ENCODE data around the gene TSC1. TPM values are rescaled to one million over a fixed set of nuclear protein-coding genes. Genes with fewer than 3 reads are reported as not detected.

Gene TSC1
- total RNA-seq, 1 experiment from 2014 or later, result 19.3 TPM

GRCh38 chr9:132857616-132858342 lies 86.6 kb downstream of the TSC1 start:
- H3K36me3 ChIP-seq (ENCODE audit: low read depth, low read length), result no peaks in the 10 kb centered on the region
- no peak overlapping the region for H3K4me3 ChIP-seq (ENCODE audit: low read length)
- H4K20me1 ChIP-seq (ENCODE audit: low read length), result no peaks in the 10 kb centered on the region
- intact Hi-C loops (cut with micrococcal nuclease), result no loop called here
- H3K9me3 ChIP-seq (ENCODE audit: low read length), result no peaks in the 10 kb centered on the region
- TF ChIP-seq CTCF (conservative IDR thresholded peaks at IDR 0.05; ENCODE audit: low read depth, low read length) (0 out of 2 replicates have a peak, but pooled peaks have one; percentile 16), EZH2phosphoT487 (IDR thresholded peaks at IDR 0.05; ENCODE audit: borderline replicate concordance, low read length) (no peak)
- ChIA-PET CTCF (no interaction called here), POLR2A (ENCODE audit: unreplicated experiment) (no interaction called here)
- H3K27ac ChIP-seq (ENCODE audit: low read length), result no peak overlapping the region
- ATAC-seq (no peak), DNase-seq (no peak)
- no peaks in the 10 kb centered on the region for H3K27me3 ChIP-seq (ENCODE audit: low read length)
- H3K9ac ChIP-seq (ENCODE audit: low read length), result no peak overlapping the region
- H3F3A ChIP-seq (ENCODE audit: low read length, unreplicated experiment), result no peaks in the 10 kb centered on the region
- H3K4me1 ChIP-seq (ENCODE audit: insufficient read depth, low read length), result no peaks in the 10 kb centered on the region
- H3K79me2 ChIP-seq (ENCODE audit: low read length), result no peaks in the 10 kb centered on the region
- no TSS peak for BruUV-seq (replicated peaks)
- H3K4me2 ChIP-seq (ENCODE audit: low read length), result no peak overlapping the region
- H3K9me2 ChIP-seq (replicated peaks; ENCODE audit: low read length), result no peaks in the 10 kb centered on the region
- no peak overlapping the region for H2AFZ ChIP-seq (ENCODE audit: low read length)

GRCh38 chr9:132857031-132857430 lies 87.4 kb downstream of the TSC1 start:
- ChIA-PET CTCF (interaction anchor here (0.6 kb wide), 1 partner anchor 9 kb away, joined by 4 read pairs; no protein-coding TSS in a partner anchor), POLR2A (ENCODE audit: unreplicated experiment) (no interaction called here)
- DNase-seq, result no peak
- Histone ChIP-seq H3K9me3 (ENCODE audit: low read length) (no peaks in the 10 kb centered on the region), H3K9me2 (replicated peaks; ENCODE audit: low read length) (no peaks in the 10 kb centered on the region), H3K4me3 (ENCODE audit: low read length) (no peak overlapping the region), H3K27me3 (ENCODE audit: low read length) (no peaks in the 10 kb centered on the region), H3K4me1 (ENCODE audit: insufficient read depth, low read length) (no peaks in the 10 kb centered on the region), H3K9ac (ENCODE audit: low read length) (no peak overlapping the region), H3K36me3 (ENCODE audit: low read depth, low read length) (no peaks in the 10 kb centered on the region), H2AFZ (ENCODE audit: low read length) (no peak overlapping the region), H3F3A (ENCODE audit: low read length, unreplicated experiment) (no peaks in the 10 kb centered on the region), H4K20me1 (ENCODE audit: low read length) (no peaks in the 10 kb centered on the region), H3K79me2 (ENCODE audit: low read length) (no peaks in the 10 kb centered on the region), H3K4me2 (ENCODE audit: low read length) (no peak overlapping the region), H3K27ac (ENCODE audit: low read length) (no peak overlapping the region)
- TF ChIP-seq EZH2 (IDR thresholded peaks at IDR 0.05; ENCODE audit: low read length, unreplicated experiment) (no peak), EZH2phosphoT487 (IDR thresholded peaks at IDR 0.05; ENCODE audit: borderline replicate concordance, low read length) (no peak), CTCF (conservative IDR thresholded peaks at IDR 0.05; ENCODE audit: low read depth, low read length) (no peak)
- intact Hi-C loops (cut with micrococcal nuclease), result no loop called here
- no peak for ATAC-seq
- no TSS peak for BruUV-seq (replicated peaks)

GRCh38 chr9:132855904-132856303 lies 88.5 kb downstream of the TSC1 start:
- Histone ChIP-seq H3K4me1 (ENCODE audit: insufficient read depth, low read length) (no peaks in the 10 kb centered on the region), H3K79me2 (ENCODE audit: low read length) (no peaks in the 10 kb centered on the region), H3F3A (ENCODE audit: low read length, unreplicated experiment) (no peaks in the 10 kb centered on the region), H2AFZ (ENCODE audit: low read length) (no peak overlapping the region), H3K36me3 (ENCODE audit: low read depth, low read length) (no peaks in the 10 kb centered on the region), H3K9me3 (ENCODE audit: low read length) (no peaks in the 10 kb centered on the region), H3K4me3 (ENCODE audit: low read length) (no peak overlapping the region), H3K4me2 (ENCODE audit: low read length) (no peak overlapping the region), H4K20me1 (ENCODE audit: low read length) (no peaks in the 10 kb centered on the region), H3K27ac (ENCODE audit: low read length) (no peak overlapping the region), H3K9me2 (replicated peaks; ENCODE audit: low read length) (no peaks in the 10 kb centered on the region), H3K9ac (ENCODE audit: low read length) (no peak overlapping the region), H3K27me3 (ENCODE audit: low read length) (no peaks in the 10 kb centered on the region)
- DNase-seq (no peak), ATAC-seq (no peak)
- no peak for TF ChIP-seq EZH2 (IDR thresholded peaks at IDR 0.05; ENCODE audit: low read length, unreplicated experiment)
- no peak for TF ChIP-seq EZH2phosphoT487 (IDR thresholded peaks at IDR 0.05; ENCODE audit: borderline replicate concordance, low read length)
- no peak for TF ChIP-seq CTCF (conservative IDR thresholded peaks at IDR 0.05; ENCODE audit: low read depth, low read length)
- ChIA-PET POLR2A (ENCODE audit: unreplicated experiment) (no interaction called here), CTCF (no interaction called here)
- no TSS peak for BruUV-seq (replicated peaks)
- intact Hi-C loops (cut with micrococcal nuclease), result no loop called here

Measured in PC-3 (cell line).